K562 (cell line): ENCODE measurements around the gene CYTH1. TPM values are rescaled to one million over a fixed set of nuclear protein-coding genes. Genes with fewer than 3 reads are reported as not detected.

Experiments used
- ATF6 ChIP-seq: sonication (generic); formaldehyde crosslinking; IDR thresholded peaks from 2 replicates; pipeline ENCODE4 v1.4.0; 2020; ENCODE audit warnings: mild to moderate bottlenecking, missing genetic modification reagents
- HDAC8 ChIP-seq: fragments of 450-650 bp; IDR thresholded peaks from 2 replicates; pipeline ENCODE4 v1.6.1; 2016; ENCODE audit warnings: mild to moderate bottlenecking, missing genetic modification characterization, moderate library complexity, missing compliant biosample characterization
- KAT8 ChIP-seq: fragments of 450-650 bp; IDR thresholded peaks from 2 replicates; pipeline ENCODE4 v1.6.1; 2016; ENCODE audit warnings: low read depth, mild to moderate bottlenecking
- MCM3 ChIP-seq: fragments of 450-650 bp; IDR thresholded peaks from 2 replicates; pipeline ENCODE4 v1.6.1; 2016
- PHF20 ChIP-seq: fragments of 450-650 bp; IDR thresholded peaks from 2 replicates; pipeline ENCODE4 v1.6.1; 2018; ENCODE audit not compliant: partially characterized antibody
- RAD21 ChIP-seq, 2 experiments: fragments of 250-450 bp in 1 of 2; fragments of 450-650 bp in 1 of 2; sonication (Bioruptor Pico) in 1 of 2; formaldehyde crosslinking in 1 of 2; IDR thresholded peaks in 1 of 2; conservative IDR thresholded peaks in 1 of 2; 2 replicates each; pipeline versions ENCODE4 v1.4.0 to v1.8.0; 2020 to 2022; ENCODE audit warnings: mild to moderate bottlenecking in 2 of 2, moderate library complexity in 1 of 2
- SRSF7 ChIP-seq: fragments of 200-400 bp; formaldehyde crosslinking; optimal IDR thresholded peaks from 2 replicates; pipeline ENCODE3; 2017; ENCODE audit warnings: mild to moderate bottlenecking, low read depth, low read length
- ZBTB11 ChIP-seq, 3 experiments: fragments of 200-800 bp in 1 of 3; fragments of 250-450 bp in 1 of 3; fragments of 450-650 bp in 1 of 3; sonication (Bioruptor Pico) in 1 of 3; sonication (Bioruptor generic) in 1 of 3; formaldehyde crosslinking in 1 of 3; IDR thresholded peaks; 2 replicates each; pipeline versions ENCODE4 v1.6.1 to v1.8.0; 2016 to 2022; ENCODE audit warnings: mild to moderate bottlenecking in 2 of 3, missing genetic modification characterization in 2 of 3, missing compliant biosample characterization in 1 of 3, moderate library complexity in 1 of 3
- ZEB2 ChIP-seq: fragments of 450-650 bp; IDR thresholded peaks from 2 replicates; pipeline ENCODE4 v1.6.1; 2016
- ZNF512 ChIP-seq: IDR thresholded peaks from 2 replicates; pipeline ENCODE4 v1.6.1; 2016; ENCODE audit warnings: missing genetic modification characterization, missing compliant biosample characterization
- polyA plus RNA-seq, 8 experiments: library from polyadenylated mRNA; depleted of rRNA in 4 of 8; stranded (reverse) in 5 of 8; unstranded in 3 of 8; fragments of >200 nt; fragmentation: Nextera tagmentation in 2 of 8; fragmentation: Illumina TruSeq in 1 of 8; extraction: Ambion mirVana in 2 of 8; extraction: Trizol in 1 of 8; gene quantifications; 2 replicates each; pipeline versions ENCODE4 v1.2.1 to v1.2.3, GENCODE V29; 2011 to 2014; ENCODE audit warnings: inconsistent platforms in 1 of 8, missing spikeins in 1 of 8
- total RNA-seq, 7 experiments: library from RNA; depleted of rRNA in 6 of 7; stranded (reverse); fragments of >200 nt in 6 of 7; fragmentation: Illumina TruSeq in 2 of 7; extraction: Trizol in 2 of 7; gene quantifications; 2 replicates each; pipeline versions ENCODE4 v1.2.1 to v1.2.3, GENCODE V29; 2011 to 2021; ENCODE audit warnings: low replicate concordance in 1 of 7
- TF ChIP-seq, protein P1 (sequence below): IDR thresholded peaks from 2 replicates; pipeline ENCODE4 v1.6.1; 2011; ENCODE audit not compliant: insufficient read length; ENCODE audit errors: extremely low read depth
- TF ChIP-seq, protein P2 (sequence below): fragments of 450-650 bp; conservative IDR thresholded peaks from 2 replicates; pipeline ENCODE4 v1.6.1; 2016; ENCODE audit warnings: missing genetic modification characterization, low read depth, mild to moderate bottlenecking, missing compliant biosample characterization, moderate library complexity

Gene CYTH1
- total and polyA plus RNA-seq, 9 of the 15 experiments (the other 6 are each of a cell fraction or from before 2014, with no cell fraction given): 0.52 to 27.7 (median 16.8) TPM

- TF ChIP-seq SRSF7 (no peak), MCM3 (no peak), KAT8 (no peak), HDAC8 (tag) (no peak), ATF6 (no peak), RAD21 (CRISPR knock-in tag; conservative IDR thresholded peaks at IDR 0.05 in 1 of 2, IDR thresholded peaks at IDR 0.05 in 1 of 2) (no peak), PHF20 (no peak), ZNF512 (tag) (no peak), ZEB2 (0 out of 2 replicates have a peak, but pooled peaks have one; percentile 38), ZBTB11 (CRISPR knock-in tag; IDR thresholded peaks at IDR 0.05) (no peak)
- TF ChIP-seq, protein P1, sequence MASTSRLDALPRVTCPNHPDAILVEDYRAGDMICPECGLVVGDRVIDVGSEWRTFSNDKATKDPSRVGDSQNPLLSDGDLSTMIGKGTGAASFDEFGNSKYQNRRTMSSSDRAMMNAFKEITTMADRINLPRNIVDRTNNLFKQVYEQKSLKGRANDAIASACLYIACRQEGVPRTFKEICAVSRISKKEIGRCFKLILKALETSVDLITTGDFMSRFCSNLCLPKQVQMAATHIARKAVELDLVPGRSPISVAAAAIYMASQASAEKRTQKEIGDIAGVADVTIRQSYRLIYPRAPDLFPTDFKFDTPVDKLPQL: no peak
- TF ChIP-seq, protein P2, sequence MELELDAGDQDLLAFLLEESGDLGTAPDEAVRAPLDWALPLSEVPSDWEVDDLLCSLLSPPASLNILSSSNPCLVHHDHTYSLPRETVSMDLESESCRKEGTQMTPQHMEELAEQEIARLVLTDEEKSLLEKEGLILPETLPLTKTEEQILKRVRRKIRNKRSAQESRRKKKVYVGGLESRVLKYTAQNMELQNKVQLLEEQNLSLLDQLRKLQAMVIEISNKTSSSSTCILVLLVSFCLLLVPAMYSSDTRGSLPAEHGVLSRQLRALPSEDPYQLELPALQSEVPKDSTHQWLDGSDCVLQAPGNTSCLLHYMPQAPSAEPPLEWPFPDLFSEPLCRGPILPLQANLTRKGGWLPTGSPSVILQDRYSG: no peak
These were observed 33.2 kb downstream of the CYTH1 start (continued) for GRCh38 chr17:78748730-78749317.
